ENCODE measurements around the gene LMO2.
"Not testable (repeated sequence)": the region's sequence is repeated elsewhere in the genome, so short reads cannot be mapped to it uniquely, and the experiment has no call there.

Gene LMO2

DNA sequence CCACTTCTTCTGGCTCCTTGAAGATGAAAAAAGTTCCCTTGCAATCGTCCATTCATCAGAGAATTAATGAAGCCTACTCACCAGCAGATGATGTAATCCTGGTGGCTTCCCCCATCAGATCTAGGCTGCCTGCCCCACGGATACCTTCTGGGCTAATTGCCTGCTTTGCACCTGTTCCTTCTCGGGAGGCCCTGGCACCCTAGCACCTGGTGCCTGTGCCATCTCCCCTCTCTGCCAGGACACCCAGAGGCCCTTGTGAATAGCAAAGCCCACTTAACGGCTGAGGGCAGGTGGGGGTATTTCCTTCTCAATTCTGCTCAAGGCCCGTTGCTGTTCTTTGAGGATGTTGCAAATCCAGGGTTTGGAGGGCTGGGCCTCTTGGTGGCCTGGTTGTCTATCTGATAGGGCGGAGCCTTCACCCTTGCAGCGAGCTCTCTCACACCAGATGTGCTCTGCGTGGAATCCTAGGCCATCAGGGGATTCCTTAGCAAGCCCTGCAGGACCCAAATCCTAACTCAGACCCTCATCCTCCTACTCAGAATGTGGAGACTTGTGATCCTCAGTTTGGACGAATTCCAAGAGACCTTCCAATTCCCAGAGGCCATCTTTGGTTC is at the start of gene LMO2:
LMO2 (minus strand) TSS at position 363 of the 614 bp plus-strand sequence. CDS start 22,360 bp downstream, outside the sequence.
- no peak for DNase-seq (ENCODE audit: low read depth in 2 of 2)

DNA sequence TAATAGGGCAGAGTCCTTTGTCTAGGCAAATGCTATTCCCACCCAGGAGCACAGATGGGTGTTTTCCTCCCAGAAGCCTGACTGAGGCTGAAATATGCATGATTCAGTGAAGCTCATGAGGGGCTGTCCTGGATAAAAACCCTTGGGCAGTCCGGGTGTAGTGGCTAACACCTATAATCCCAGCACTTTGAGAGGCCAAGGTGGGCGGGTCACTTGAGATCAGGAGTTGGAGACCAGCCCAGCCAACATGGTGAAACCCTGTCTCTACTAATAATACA is 48.6 kb upstream of the LMO2 start:
- DNase-seq (ENCODE audit: low read depth in 2 of 2) = no peak

DNA sequence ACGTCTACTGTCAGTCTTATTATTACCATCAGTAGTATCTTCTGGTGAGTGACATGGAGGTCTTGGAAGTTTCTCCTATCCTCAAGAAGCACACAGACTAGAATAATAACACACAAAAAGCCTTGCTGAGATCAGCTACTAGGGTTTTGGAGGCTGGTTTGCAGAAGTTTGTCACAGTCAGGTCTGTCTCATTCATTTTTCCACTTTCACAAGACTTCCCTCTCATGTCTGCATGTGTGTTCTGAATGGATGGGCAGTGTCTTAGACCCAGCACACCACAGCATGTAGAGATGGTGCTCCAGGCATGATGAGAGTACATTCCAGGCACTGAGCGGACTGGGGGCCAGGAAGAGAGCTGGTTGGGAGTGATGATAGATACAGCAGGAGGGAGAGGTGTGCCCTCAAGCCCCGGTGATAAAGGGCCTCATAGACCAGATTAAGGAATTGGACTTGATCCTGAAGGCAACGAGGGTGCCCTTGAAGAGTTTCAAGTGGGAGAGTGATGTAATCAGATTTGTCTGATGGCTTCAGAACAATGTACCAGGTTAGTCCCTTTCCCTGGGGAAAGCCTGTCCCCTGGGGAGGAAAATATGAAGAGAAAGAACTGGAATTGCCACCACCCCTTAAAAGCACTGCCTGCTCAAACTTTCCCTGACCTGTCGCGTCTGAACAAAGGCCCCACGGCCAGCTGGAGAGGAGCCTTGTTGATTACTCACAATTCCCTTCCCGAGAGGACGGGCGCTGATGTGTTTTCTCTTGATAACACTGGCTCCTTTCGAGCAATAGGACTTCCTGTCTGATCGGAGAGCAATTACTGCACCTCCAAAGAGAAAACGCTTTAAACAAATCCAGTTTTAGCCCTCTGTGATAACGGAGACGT is 45.1 kb upstream of the LMO2 start:
- no peak for DNase-seq (ENCODE audit: low read depth in 2 of 2)

DNA sequence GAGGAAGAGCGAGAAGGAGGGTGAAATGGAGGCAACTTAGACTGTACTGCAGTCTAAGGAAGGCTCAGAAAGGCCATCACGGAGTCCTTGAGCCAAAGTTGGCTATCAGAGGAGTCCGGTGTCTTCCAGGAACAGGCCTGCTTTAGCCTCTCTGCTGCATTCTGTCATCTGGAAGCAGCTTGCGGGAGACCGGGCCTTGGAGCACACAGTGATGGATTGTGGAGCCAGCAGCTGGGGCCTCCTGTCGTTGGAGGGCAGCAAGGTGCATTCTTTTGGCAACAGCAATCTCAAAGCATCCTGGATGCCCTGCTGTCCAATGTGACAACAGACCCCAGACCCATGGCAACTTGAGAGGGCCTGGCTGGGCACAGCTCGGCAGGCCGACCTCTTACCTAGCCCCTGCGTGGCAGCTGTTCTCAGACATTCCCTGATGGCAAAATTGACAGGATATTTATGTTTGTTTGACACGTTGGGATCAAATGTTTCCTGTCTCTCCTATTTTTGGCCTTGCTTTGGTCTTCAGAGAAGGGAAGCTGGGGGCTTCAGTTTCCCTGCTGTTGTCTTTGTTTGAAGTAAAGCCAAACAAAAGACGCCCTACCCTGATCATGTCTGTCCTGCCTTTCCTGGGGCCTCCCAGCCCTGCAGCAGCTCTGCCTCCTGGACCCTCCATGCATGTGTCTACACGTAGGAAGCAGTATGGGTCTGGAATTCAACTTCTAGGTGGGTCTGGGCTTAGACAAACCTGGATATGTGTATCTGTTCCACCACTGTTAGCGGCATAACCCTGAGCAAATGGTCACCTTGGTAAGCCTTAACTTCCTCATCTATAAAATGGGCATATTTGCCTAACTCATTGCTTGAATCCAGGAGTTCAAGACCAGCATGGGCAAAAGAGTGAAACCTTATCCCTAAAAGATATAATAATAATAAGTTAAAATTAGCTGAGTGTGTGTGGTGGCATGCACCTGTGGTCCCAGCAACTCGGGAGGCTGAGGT is 43.9 kb upstream of the LMO2 start:
- DNase-seq (ENCODE audit: low read depth in 2 of 2) = no peak

DNA sequence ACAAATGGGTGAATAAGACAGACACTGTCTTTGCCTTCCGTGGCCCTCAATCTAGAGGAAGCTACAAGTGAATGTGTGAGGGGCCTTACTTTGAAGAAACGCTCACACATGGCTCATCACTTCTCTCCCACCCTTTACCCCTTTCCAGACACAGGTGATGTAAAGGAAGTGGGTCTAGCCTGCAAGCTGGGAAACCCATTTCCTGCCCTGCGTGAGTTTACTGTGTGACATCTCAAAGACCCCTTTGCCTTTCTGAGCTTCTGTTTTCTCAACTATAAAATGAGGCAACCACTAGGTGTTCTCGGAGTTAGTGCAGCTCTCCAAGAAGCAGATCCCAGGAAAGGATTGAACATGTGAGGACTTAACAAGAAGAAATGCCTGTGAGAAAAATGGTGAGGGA is 43.1 kb upstream of the LMO2 start:
- no peak for DNase-seq (ENCODE audit: low read depth in 2 of 2)

DNA sequence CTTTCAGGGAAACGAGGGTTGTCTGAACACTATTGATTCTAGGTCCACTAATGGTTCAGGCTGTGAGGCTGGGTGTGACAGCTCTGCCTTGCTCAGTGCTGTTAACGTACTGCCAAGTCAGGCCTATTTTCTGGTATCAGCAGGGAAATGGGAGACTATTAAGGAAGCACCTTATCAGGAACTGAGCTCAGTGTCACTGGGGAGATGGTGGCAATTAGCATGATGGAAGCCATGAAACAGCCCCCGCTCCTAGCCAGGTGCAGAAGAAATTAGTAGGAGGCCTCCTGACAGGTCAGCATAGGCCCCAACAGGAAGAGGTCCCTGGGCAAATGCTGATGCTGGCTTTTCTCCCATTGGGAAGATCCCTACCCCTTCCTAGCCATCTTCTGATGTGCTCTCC is 42.6 kb upstream of the LMO2 start:
- DNase-seq (ENCODE audit: low read depth in 2 of 2) = no peak

DNA sequence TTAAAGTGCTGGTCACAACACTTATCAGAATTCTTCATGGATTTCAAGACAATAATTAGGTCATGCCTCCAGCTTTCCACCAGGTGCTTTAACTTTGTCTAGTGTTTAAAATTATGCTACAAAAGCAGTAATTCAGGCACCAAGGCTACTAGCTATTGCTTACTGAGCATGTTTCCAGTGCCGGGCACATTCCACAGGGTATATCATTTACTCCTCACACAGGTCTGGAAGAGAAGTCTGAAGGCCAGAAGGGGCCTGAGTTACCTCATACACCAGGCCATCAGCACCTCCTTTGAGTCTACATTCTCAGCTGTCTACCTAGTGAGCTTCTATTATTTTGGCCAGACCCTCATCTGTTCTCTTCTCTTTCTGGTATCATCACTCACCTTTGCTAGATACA is 41.7 kb upstream of the LMO2 start:
- DNase-seq (ENCODE audit: low read depth in 2 of 2) = no peak

DNA sequence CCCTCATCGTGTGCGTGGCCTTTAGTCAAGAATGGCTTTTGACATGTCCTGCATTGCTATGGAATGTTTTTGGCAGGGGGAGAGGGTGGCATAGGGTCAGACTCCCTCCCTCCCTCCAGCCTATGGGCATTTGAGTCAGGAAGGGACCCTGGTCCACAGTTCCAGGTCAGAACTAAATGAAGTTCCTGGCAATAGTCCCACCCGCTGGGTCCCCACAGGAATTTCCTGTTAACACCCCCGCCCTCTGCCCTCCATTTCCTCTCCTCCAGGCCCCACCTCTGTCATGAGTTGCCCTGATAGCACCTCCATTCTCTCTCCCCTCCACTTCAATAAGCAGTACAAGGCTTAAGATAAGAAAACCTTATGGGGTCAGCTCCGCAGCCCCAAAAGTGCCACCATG is 40.8 kb upstream of the LMO2 start:
- no peak for DNase-seq (ENCODE audit: low read depth in 2 of 2)

DNA sequence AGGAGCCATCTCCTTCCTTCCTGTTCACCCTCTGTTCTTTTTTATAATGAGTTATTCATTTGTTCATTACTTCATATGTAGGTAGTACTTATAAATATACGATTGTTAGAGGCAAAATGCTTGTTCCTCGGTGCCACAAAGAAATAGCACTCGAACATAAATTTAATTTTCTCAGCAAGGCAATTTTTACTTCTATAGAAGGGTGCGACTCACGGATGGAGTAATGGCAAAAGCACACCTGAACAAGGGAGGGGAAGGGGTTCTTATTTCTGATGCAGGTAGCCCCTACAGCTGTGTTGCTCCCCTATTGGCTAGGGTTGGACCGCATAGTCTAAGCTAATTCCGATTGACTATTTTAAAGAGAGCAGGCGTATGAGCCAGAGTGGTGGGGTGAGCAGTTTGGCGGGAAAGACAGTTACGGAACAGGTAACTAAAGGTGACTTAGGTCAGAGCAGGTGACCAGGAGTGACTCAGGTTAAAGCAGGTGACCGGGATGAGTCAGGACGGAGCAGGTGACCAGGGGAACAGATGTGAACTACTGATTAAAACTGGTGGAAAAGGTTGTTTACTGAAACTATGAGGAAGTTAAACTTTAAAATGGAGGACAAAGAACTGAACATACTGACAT is 40.0 kb upstream of the LMO2 start:
- not testable (repeated sequence) for DNase-seq (ENCODE audit: low read depth in 2 of 2)

DNA sequence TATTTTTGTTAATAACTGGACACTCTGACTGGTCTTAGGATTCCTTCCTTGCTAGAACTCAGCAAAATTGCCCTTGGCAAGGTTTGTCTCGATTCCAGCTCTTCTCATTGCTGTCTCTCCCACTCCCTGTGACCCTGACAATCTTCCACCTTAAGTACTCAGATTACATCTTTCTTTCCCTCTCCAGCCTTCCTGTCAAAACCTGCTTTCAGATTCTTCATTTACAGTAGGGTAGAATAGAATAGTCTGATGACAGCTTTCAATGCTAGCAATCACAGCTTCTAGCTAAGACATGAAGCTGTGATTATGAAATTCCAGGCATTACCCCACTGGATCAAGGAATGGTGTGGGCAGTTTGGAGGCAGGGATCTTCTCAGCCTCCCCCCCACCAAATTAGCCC is 39.2 kb upstream of the LMO2 start:
- DNase-seq (ENCODE audit: low read depth in 2 of 2) = no peak

DNA sequence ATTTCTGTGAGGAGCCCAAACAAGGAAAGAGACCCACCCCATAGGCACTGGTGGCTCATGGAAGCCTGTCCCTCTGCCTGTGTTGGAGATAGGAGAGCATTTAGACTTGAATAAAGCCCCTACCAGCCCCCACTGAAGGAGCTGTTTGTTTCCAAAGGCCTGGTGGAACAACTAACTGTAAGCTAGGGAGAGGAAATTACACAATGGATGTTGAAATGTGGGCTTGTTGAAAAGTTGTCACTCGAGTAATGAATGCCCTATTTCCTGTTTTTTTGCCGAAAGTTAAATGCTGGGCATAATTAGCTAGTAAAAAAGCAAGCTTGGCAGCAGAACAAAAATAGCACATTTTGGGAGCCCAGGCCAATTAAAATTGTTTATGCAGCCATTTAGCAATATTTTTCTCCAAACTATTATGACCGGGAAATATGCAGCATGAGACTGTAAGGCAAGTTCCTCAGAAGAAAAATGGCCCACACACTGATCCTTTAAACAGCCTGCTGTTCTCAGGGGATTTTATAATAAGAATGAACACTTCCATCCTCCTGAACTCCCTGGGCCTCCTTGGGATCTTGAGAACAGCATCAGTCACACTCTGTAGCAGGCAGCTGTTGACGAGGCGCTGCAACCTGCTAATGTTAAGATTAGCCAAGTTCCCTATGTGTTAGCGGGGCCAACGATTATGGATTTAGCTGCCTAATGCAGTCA is 38.6 kb upstream of the LMO2 start:
- DNase-seq (ENCODE audit: low read depth in 2 of 2) = no peak

DNA sequence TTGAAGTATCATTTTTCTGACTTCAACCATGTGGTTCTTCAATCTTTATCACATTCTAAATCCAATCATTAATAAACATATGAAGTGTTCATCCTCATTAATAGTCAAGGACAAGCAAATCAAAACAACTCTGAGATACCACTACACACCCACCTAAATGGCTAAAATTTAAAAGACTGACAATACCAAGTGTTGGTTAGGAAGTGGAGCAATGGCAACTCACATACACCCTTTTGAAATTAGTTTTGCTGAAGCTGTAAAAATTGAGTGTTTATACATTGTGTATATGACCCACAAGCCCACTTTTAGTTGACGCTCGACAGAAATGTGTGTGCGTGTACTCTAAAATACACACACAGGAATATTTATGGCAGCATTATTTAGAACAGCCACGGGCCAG is 36.7 kb upstream of the LMO2 start:
- no peak for DNase-seq (ENCODE audit: low read depth in 2 of 2)

DNA sequence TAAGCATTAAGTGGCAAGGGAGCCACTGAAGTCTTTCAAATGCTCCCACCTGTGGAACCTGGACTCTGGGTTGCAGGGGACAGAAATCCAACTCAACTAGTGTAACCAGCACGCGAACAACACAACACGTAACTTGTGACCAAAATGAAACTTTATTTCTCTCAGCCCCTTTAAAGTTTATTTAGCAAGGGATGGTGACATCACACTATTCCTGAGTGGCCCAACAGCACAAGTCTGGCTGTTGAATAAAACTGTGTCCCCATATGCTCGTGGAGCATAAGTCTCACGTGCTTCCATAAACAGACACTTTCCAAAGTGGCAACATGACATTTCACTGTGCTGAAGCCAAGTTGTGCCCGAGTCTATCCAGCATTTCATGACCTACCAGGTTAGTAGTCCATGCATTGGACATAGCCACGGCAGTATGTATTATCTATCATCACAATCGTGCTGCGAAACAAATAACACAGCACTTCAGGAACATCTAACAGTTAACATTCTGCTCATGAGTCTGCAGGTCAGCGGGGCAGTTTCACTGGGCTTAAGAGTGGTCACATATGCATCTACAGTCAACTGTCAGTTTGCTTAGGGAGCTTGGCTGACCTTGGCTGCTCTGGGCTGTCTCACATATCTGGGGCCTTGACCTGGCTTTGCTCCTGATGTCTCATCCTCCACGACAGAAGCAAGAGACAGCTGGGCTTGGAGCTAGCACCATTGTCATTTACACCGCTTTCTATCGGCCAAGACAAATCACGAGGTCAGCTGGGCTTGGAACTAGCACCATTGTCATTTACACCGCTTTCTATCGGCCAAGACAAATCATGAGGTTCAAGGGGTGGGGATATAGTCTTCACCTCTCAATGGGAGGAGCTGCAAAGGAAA is 35.0 kb upstream of the LMO2 start:
- no peak for DNase-seq (ENCODE audit: low read depth in 2 of 2)

DNA sequence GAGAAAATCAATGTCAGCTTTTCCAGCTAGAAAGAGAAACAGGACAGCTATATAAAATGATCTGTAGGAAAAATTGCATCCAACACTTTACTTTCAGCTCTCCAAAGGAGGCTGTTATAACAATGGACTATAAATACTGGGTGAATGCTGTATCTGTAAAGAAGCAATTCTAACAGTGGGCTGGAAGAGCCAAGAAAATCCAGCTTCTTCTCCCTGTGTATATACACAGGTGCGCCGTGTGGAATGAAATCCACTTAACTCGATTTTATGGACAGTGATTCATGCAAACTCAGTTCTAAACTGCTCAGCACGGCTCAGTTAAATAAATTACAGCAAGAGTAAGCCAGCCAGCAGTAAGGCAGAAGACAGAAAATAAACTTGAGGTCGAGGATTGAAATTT is 32.5 kb upstream of the LMO2 start:
- DNase-seq (ENCODE audit: low read depth in 2 of 2) = no peak

DNA sequence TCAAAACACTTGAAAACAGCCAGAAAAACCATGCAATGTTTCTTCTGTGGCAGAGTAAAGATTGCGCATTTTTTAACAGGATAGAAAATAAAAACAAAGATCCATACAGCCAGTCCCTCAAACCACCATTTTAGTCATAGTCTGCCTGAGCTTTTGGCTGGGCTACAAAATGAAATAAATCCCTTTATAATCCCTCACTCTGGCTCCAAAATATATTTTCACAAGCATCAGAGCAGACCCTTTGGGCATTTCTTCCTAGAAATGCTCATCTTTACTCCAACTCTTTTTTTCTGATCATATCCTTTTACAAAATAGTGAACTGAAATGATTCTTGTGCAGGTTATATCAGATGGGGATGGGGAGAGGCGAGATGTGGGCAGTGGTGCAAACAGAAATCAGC is 31.8 kb upstream of the LMO2 start:
- DNase-seq (ENCODE audit: low read depth in 2 of 2) = no peak

DNA sequence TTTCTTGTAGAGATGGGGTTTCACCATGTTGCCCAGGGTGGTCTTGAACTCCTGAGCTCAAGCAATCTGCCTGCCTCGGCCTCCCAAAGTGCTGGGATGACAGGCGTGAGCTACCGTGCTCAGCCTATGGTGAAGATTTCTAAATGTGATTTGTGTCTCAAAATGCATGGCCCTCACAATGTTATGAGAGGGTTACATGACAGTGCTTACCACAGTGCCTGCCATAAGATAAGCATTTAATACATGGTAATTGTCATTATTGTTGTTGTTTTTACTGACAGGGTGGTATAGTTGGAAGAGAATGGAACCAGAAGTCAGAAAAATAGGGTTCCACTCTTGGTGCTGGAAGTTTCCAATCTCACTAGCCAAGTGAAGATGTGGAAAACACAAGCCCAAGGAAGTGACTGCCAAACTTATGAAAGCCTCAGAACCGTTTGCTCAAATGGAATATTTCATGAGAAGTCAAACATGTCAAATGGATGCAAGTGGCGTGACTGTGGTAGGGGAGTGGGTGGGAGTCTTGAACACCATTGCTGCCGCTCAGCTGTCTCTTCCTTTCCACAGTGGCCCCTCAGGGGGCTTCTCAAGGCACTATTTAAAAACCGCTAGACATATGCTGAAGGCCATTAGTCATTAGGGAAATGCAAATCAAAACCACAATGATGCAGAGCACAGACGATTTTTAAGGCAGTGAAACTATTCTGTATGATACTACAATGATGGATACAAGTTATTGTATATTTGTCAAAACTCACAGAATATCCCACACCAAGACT is 29.1 kb upstream of the LMO2 start:
- DNase-seq (ENCODE audit: low read depth in 2 of 2) = no peak

DNA sequence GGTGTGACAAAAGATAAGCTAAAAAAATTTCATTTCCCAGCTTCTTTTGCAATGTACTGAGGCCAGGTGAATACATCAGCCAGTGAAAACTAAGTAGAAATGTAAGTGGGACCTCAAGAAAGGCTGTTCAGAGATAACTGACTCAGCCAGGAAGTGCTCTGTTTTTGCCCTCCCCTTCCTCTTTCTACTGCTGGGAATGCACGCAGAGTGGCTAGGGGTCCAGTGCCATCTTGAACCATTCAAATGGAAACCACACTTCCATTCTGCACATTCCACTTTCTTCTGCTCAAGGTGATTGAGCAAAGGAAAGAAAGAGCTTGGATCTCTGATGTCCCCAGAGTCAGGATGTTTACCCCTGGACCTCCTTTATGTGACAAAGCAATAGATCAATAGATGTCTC is 27.8 kb upstream of the LMO2 start:
- no peak for DNase-seq (ENCODE audit: low read depth in 2 of 2)

DNA sequence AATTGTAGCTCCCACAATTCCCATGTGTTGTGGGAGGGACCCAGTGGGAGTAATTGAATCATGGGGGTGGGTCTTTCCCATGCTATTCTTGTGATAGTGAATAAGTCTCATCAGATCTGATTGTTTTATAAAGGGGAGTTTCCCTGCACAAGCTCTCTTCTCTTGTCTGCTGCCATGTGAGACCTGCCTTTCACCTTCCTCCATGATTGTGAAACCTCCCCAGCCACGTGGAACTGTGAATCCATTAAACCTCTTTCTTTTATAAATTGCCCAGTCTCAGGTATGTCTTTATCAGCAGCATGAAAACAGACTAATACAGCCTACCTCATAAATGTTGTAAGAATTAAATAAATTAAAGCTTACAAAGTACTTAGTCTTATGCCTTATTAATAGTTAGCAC is 25.5 kb upstream of the LMO2 start:
- not testable (repeated sequence) for DNase-seq (ENCODE audit: low read depth in 2 of 2)

DNA sequence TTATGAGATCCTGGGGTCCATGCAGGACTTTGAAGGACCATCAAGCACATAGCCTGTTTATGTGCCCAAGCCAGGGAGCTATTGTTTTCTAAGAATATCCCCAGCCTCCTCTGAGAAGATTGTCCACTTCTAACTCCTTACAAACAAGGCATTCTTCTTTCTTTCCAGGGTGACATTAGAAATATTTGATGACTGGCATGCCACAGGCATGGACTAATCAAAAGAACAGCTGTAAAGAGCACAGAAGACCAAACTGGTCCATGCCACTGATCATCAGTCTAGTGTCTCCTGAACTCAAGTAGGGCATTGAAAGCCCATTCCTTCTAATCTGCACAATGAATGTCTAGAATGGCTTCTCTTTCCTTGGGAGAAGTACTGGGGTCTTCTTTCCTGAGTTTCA is 24.9 kb upstream of the LMO2 start:
- DNase-seq (ENCODE audit: low read depth in 2 of 2) = no peak

DNA sequence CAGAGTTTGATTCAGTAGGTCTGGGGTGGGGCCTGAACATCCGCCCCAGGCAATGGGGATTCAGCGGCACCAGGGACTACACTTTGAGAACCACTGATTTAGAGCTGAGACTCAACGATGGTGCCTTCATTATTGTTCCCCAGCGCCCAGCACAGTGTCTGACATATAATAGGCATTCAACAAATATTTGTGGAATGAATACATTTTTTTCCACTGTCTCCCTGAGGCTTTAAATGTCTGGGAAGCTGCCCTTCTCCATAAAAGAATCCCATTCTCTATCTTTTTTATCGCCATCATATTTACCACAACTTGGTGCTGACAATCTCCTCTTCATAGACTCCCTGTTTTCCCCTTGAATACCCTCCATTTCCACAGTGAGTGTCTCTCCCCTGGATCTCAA is 23.6 kb upstream of the LMO2 start:
- no peak for DNase-seq (ENCODE audit: low read depth in 2 of 2)

All from stimulated activated CD4-positive, alpha-beta T cell treated with anti-CD3 and anti-CD28 coated beads, Interleukin-15, amount 100 ng/mL, for 48 hours (primary cell).